Panc1 (cell line): ENCODE results near the gene SLC34A1.

Experiments
- POLR2AphosphoS5 ChIP-seq: IDR thresholded peaks from 2 replicates; pipeline ENCODE4 v1.6.1; 2012; ENCODE audit warnings: mild to moderate bottlenecking, low read depth, low read length, moderate library complexity
- REST ChIP-seq, 2 experiments: IDR thresholded peaks; 2 replicates each; pipeline ENCODE4 v1.6.1; 2011 to 2012; ENCODE audit warnings: low read depth in 2 of 2, control low read depth in 1 of 2, low read length in 1 of 2, mild to moderate bottlenecking in 1 of 2, moderate library complexity in 1 of 2; ENCODE audit not compliant: insufficient read depth in 1 of 2
- SIN3A ChIP-seq: IDR thresholded peaks from 2 replicates; pipeline ENCODE4 v1.6.1; 2012; ENCODE audit warnings: low read depth, mild to moderate bottlenecking, low read length, moderate library complexity, borderline replicate concordance; ENCODE audit not compliant: insufficient read depth
- TF ChIP-seq, protein P1 (sequence below): fragments of 450-650 bp; IDR thresholded peaks from 2 replicates; pipeline ENCODE4 v1.5.1; 2017; ENCODE audit warnings: mild to moderate bottlenecking

GRCh38 chr5:177425196-177425800 is 41.1 kb downstream of the SLC34A1 start:
- TF ChIP-seq, protein P1, sequence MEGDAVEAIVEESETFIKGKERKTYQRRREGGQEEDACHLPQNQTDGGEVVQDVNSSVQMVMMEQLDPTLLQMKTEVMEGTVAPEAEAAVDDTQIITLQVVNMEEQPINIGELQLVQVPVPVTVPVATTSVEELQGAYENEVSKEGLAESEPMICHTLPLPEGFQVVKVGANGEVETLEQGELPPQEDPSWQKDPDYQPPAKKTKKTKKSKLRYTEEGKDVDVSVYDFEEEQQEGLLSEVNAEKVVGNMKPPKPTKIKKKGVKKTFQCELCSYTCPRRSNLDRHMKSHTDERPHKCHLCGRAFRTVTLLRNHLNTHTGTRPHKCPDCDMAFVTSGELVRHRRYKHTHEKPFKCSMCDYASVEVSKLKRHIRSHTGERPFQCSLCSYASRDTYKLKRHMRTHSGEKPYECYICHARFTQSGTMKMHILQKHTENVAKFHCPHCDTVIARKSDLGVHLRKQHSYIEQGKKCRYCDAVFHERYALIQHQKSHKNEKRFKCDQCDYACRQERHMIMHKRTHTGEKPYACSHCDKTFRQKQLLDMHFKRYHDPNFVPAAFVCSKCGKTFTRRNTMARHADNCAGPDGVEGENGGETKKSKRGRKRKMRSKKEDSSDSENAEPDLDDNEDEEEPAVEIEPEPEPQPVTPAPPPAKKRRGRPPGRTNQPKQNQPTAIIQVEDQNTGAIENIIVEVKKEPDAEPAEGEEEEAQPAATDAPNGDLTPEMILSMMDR: no peak
- no peak for TF ChIP-seq REST (IDR thresholded peaks at IDR 0.05; ENCODE audit: insufficient read depth in 1 of 2, low read depth in 2 of 2, low read length in 1 of 2)
- no peak for TF ChIP-seq POLR2AphosphoS5
- TF ChIP-seq SIN3A: no peak
